ENCODE results near the gene MPP3.

Gene MPP3

GRCh38 chr17:43779145-43780125 is 53.5 kb downstream of the MPP3 start:
- in situ Hi-C loops (cut with MboI; ENCODE audit: low sequenced_read_pairs) = no loop called here
- peaks cover 10% of the 10 kb centered on the region for H3K36me3 ChIP-seq (replicated peaks)
- peak; percentile 52 to 75 for DNase-seq (ENCODE audit: low spot score in 2 of 2)
- peak overlapping the region; percentile 86 for H3K4me3 ChIP-seq
- H3K9me3 ChIP-seq = no peaks in the 10 kb centered on the region
- H3K27me3 ChIP-seq (ENCODE audit: low read depth) = 0 out of 2 replicates have a peak, but pooled peaks cover 8% of the 10 kb centered on the region
- peaks cover 10% of the 10 kb centered on the region for H3K4me1 ChIP-seq

- in situ Hi-C loops (cut with MboI; ENCODE audit: low sequenced_read_pairs) = no loop called here
- Histone ChIP-seq H3K27me3 (ENCODE audit: low read depth) (0 out of 2 replicates have a peak, but pooled peaks cover 8% of the 10 kb centered on the region), H3K4me3 (peak within 1 kb of the TSS; percentile 86), H3K4me1 (peaks cover 10% of the 10 kb centered on the region), H3K36me3 (replicated peaks) (peaks cover 16% of the 10 kb centered on the region), H3K9me3 (no peaks in the 10 kb centered on the region)
- DNase-seq (ENCODE audit: low spot score in 2 of 2) = peak; percentile 66 to 91
Measured at GRCh38 chr17:43778337-43779144, 54.4 kb downstream of the MPP3 start, which contains the start of gene DUSP3. TSS of gene DUSP3 (minus strand) at chr17:43778977. CDS start at chr17:43778924, 53 bp downstream.

- H3K4me3 ChIP-seq = no peak overlapping the region
- H3K27me3 ChIP-seq (ENCODE audit: low read depth) = no peaks in the 10 kb centered on the region
- H3K9me3 ChIP-seq = no peaks in the 10 kb centered on the region
- H3K36me3 ChIP-seq (replicated peaks) = peaks cover 43% of the 10 kb centered on the region
- H3K4me1 ChIP-seq = peaks cover 9% of the 10 kb centered on the region
- in situ Hi-C loops (cut with MboI; ENCODE audit: low sequenced_read_pairs) = loop anchor here (25.0 kb wide), 1 partner anchor 112 kb away; the partner anchor contains the start of gene MEOX1
- no peak for DNase-seq (ENCODE audit: low spot score in 2 of 2)
Measured at GRCh38 chr17:43774304-43775250, 58.4 kb downstream of the MPP3 start.

- no peak overlapping the region for H3K4me3 ChIP-seq
- no peak for DNase-seq (ENCODE audit: low spot score in 2 of 2)
- H3K36me3 ChIP-seq (replicated peaks) = peaks cover 57% of the 10 kb centered on the region
- in situ Hi-C loops (cut with MboI; ENCODE audit: low sequenced_read_pairs) = loop anchor here (25.0 kb wide), 1 partner anchor 111 kb away; the partner anchor contains the start of gene MEOX1
- no peaks in the 10 kb centered on the region for H3K9me3 ChIP-seq
- peaks cover 5% of the 10 kb centered on the region for H3K4me1 ChIP-seq
- no peaks in the 10 kb centered on the region for H3K27me3 ChIP-seq (ENCODE audit: low read depth)
Measured at GRCh38 chr17:43772877-43773648, 59.9 kb downstream of the MPP3 start.

GRCh38 chr17:43771463-43771862 is 61.5 kb downstream of the MPP3 start:
- H3K4me1 ChIP-seq = no peaks in the 10 kb centered on the region
- no peaks in the 10 kb centered on the region for H3K27me3 ChIP-seq (ENCODE audit: low read depth)
- H3K9me3 ChIP-seq = no peaks in the 10 kb centered on the region
- in situ Hi-C loops (cut with MboI; ENCODE audit: low sequenced_read_pairs) = loop anchor here (25.0 kb wide), 1 partner anchor 109 kb away; the partner anchor contains the start of gene MEOX1
- no peak for DNase-seq (ENCODE audit: low spot score in 2 of 2)
- H3K4me3 ChIP-seq = no peak overlapping the region
- peaks cover 52% of the 10 kb centered on the region for H3K36me3 ChIP-seq (replicated peaks)

- peaks cover 52% of the 10 kb centered on the region for H3K36me3 ChIP-seq (replicated peaks)
- H3K4me1 ChIP-seq = no peaks in the 10 kb centered on the region
- H3K27me3 ChIP-seq (ENCODE audit: low read depth) = no peaks in the 10 kb centered on the region
- no peaks in the 10 kb centered on the region for H3K9me3 ChIP-seq
- no peak overlapping the region for H3K4me3 ChIP-seq
- no peak for DNase-seq (ENCODE audit: low spot score in 2 of 2)
- in situ Hi-C loops (cut with MboI; ENCODE audit: low sequenced_read_pairs) = loop anchor here (25.0 kb wide), 1 partner anchor 109 kb away; the partner anchor contains the start of gene MEOX1
Measured at GRCh38 chr17:43770957-43771356, 62.0 kb downstream of the MPP3 start.

GRCh38 chr17:43769859-43770258 is 63.1 kb downstream of the MPP3 start:
- peaks cover 52% of the 10 kb centered on the region for H3K36me3 ChIP-seq (replicated peaks)
- no peak overlapping the region for H3K4me3 ChIP-seq
- no peaks in the 10 kb centered on the region for H3K27me3 ChIP-seq (ENCODE audit: low read depth)
- H3K9me3 ChIP-seq = no peaks in the 10 kb centered on the region
- DNase-seq (ENCODE audit: low spot score in 2 of 2) = no peak
- in situ Hi-C loops (cut with MboI; ENCODE audit: low sequenced_read_pairs) = loop anchor here (25.0 kb wide), 1 partner anchor 108 kb away; the partner anchor contains the start of gene MEOX1
- no peaks in the 10 kb centered on the region for H3K4me1 ChIP-seq

- no peak for DNase-seq (ENCODE audit: low spot score in 2 of 2)
- Histone ChIP-seq H3K4me3 (no peak overlapping the region), H3K27me3 (ENCODE audit: low read depth) (no peaks in the 10 kb centered on the region), H3K36me3 (replicated peaks) (peaks cover 47% of the 10 kb centered on the region), H3K4me1 (no peaks in the 10 kb centered on the region), H3K9me3 (no peaks in the 10 kb centered on the region)
- in situ Hi-C loops (cut with MboI; ENCODE audit: low sequenced_read_pairs) = loop anchor here (25.0 kb wide), 1 partner anchor 107 kb away; the partner anchor contains the start of gene MEOX1
Measured at GRCh38 chr17:43769426-43769825, 63.5 kb downstream of the MPP3 start.

GRCh38 chr17:43768943-43769342 is 64.0 kb downstream of the MPP3 start:
- Histone ChIP-seq H3K4me1 (no peaks in the 10 kb centered on the region), H3K36me3 (replicated peaks) (peaks cover 43% of the 10 kb centered on the region), H3K4me3 (no peak overlapping the region), H3K9me3 (no peaks in the 10 kb centered on the region), H3K27me3 (ENCODE audit: low read depth) (no peaks in the 10 kb centered on the region)
- no peak for DNase-seq (ENCODE audit: low spot score in 2 of 2)
- in situ Hi-C loops (cut with MboI; ENCODE audit: low sequenced_read_pairs) = loop anchor here (25.0 kb wide), 1 partner anchor 107 kb away; the partner anchor contains the start of gene MEOX1

GRCh38 chr17:43768382-43768781 is 64.6 kb downstream of the MPP3 start:
- in situ Hi-C loops (cut with MboI; ENCODE audit: low sequenced_read_pairs) = loop anchor here (25.0 kb wide), 1 partner anchor 106 kb away; the partner anchor contains the start of gene MEOX1
- Histone ChIP-seq H3K4me1 (no peaks in the 10 kb centered on the region), H3K9me3 (no peaks in the 10 kb centered on the region), H3K36me3 (replicated peaks) (peaks cover 40% of the 10 kb centered on the region), H3K27me3 (ENCODE audit: low read depth) (no peaks in the 10 kb centered on the region), H3K4me3 (no peak overlapping the region)
- DNase-seq (ENCODE audit: low spot score in 2 of 2) = no peak

GRCh38 chr17:43767713-43768059 is 65.3 kb downstream of the MPP3 start:
- no peak for DNase-seq (ENCODE audit: low spot score in 2 of 2)
- peaks cover 33% of the 10 kb centered on the region for H3K36me3 ChIP-seq (replicated peaks)
- H3K27me3 ChIP-seq (ENCODE audit: low read depth) = no peaks in the 10 kb centered on the region
- no peak overlapping the region for H3K4me3 ChIP-seq
- in situ Hi-C loops (cut with MboI; ENCODE audit: low sequenced_read_pairs) = loop anchor here (25.0 kb wide), 1 partner anchor 105 kb away; the partner anchor contains the start of gene MEOX1
- H3K4me1 ChIP-seq = no peaks in the 10 kb centered on the region
- H3K9me3 ChIP-seq = no peaks in the 10 kb centered on the region
